ENCODE results near the gene JAG2. TPM values are rescaled to one million over a fixed set of nuclear protein-coding genes. Genes with fewer than 3 reads are reported as not detected.

Gene JAG2
- total and polyA plus RNA-seq, 2 experiments from 2014 or later, result 1.5 TPM; not detected in 1

DNA sequence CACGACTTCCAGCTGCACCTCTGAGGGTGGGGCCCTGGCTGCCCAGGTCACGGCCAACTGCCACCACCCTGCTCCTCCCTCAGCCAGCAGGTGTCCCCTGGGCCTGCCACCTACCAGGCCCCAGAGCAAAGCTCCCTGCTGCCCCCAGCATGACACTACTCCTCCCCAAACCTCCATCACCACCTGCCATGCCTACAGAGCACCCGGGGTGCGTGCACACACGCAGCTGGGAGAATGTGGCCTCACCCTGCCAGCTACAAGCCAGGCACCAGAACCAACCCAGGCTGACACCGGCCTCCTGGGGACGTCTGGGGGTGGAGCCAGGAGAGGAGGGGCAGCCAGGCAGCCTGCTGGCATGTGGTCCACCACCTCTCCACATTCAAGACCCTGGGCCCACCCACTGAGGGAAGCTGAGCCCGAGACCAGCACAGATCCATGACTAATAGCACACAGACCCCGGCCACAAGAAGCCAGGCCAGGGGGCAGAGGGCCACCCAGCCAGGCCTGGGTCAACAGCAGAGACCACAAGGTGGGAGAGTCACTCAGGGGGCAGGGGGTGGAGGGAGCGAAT lies 3.4 kb downstream of the JAG2 start:
- Histone ChIP-seq H4K20me1 (ENCODE audit: insufficient read depth) (no peaks in the 10 kb centered on the region), H3F3A (ENCODE audit: insufficient read depth) (no peaks in the 10 kb centered on the region), H3K27me3 (replicated peaks; ENCODE audit: insufficient read depth) (peaks cover 9% of the 10 kb centered on the region; the same call in 1 of the 2 replicates), H2AFZ (no peak overlapping the region), H3K79me2 (ENCODE audit: insufficient read depth) (no peaks in the 10 kb centered on the region), H3K27ac (no peak overlapping the region), H3K36me3 (ENCODE audit: low read depth) (no peaks in the 10 kb centered on the region), H3K9me3 (ENCODE audit: low read depth) (no peaks in the 10 kb centered on the region), H3K4me2 (ENCODE audit: unreplicated experiment) (no peak overlapping the region), H3K4me1 (ENCODE audit: insufficient read depth) (no peaks in the 10 kb centered on the region), H3K9ac (no peak overlapping the region), H3K4me3 (no peak overlapping the region), H3K9me2 (ENCODE audit: insufficient read depth) (no peaks in the 10 kb centered on the region)
- WGBS, 2 experiments (ENCODE audit: low coverage in 1 of 2, low lambda C conversion rate in 2 of 2, missing lambda C conversion rate in 2 of 2), result 70 to 74% methylated on average over 9 to 10 of the region's 10 CpGs
- DNase-seq, result no peak
- in situ Hi-C loops (cut with MboI), result no loop called here
- TF ChIP-seq EZH2phosphoT487 (IDR thresholded peaks at IDR 0.05; ENCODE audit: insufficient read depth, low read depth), result no peak
- TF ChIP-seq EZH2 (IDR thresholded peaks at IDR 0.05; ENCODE audit: insufficient read depth, poor library complexity, severe bottlenecking), result no peak

DNA sequence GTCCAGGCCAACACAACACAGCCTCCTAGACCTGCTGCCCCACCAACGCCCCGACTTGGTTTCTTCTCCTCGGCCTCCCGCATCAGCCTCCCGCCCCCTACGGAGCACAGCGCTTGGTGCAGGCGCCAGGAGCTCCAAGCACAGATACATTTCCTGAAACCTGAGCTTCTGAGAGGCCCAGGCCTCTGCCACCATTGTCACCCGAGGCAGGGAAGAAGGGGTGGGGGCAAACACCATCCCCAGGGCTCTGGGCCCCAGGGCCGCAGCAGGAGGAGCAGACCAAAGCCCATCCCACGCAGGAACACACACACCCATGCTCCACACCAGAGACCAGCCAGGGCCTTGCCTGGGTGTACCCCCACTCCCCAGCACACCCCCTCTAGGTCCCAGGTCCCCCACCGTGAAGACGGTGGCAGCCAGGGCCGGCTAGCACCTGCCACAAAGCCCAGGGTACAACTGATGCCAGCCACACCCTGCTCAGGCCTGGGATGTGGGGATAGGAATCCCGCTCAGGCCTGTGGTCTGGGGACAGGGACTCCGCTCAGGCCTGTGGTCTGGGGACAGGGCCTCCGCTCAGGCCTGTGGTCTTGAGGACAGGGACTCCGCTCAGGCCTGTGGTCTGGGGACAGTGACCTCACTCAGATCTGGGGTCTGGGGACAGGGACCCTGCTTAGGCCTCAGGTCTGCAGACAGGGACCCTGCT lies 5.4 kb downstream of the JAG2 start:
- Histone ChIP-seq H3F3A (ENCODE audit: insufficient read depth) (no peaks in the 10 kb centered on the region), H3K27ac (no peak overlapping the region), H3K36me3 (ENCODE audit: low read depth) (no peaks in the 10 kb centered on the region), H3K4me2 (ENCODE audit: unreplicated experiment) (no peak overlapping the region), H3K79me2 (ENCODE audit: insufficient read depth) (no peaks in the 10 kb centered on the region), H3K9me3 (ENCODE audit: low read depth) (no peaks in the 10 kb centered on the region), H3K4me3 (no peak overlapping the region), H2AFZ (no peak overlapping the region), H3K9me2 (ENCODE audit: insufficient read depth) (no peaks in the 10 kb centered on the region), H3K9ac (no peak overlapping the region), H4K20me1 (ENCODE audit: insufficient read depth) (no peaks in the 10 kb centered on the region), H3K4me1 (ENCODE audit: insufficient read depth) (no peaks in the 10 kb centered on the region), H3K27me3 (replicated peaks; ENCODE audit: insufficient read depth) (no peaks in the 10 kb centered on the region)
- in situ Hi-C loops (cut with MboI), result no loop called here
- WGBS, 2 experiments (ENCODE audit: low coverage in 1 of 2, low lambda C conversion rate in 2 of 2, missing lambda C conversion rate in 2 of 2), result 70 to 80% methylated on average over 14 to 18 of the region's 18 CpGs
- TF ChIP-seq EZH2phosphoT487 (IDR thresholded peaks at IDR 0.05; ENCODE audit: insufficient read depth, low read depth), result no peak
- no peak for TF ChIP-seq EZH2 (IDR thresholded peaks at IDR 0.05; ENCODE audit: insufficient read depth, poor library complexity, severe bottlenecking)
- DNase-seq, result no peak

DNA sequence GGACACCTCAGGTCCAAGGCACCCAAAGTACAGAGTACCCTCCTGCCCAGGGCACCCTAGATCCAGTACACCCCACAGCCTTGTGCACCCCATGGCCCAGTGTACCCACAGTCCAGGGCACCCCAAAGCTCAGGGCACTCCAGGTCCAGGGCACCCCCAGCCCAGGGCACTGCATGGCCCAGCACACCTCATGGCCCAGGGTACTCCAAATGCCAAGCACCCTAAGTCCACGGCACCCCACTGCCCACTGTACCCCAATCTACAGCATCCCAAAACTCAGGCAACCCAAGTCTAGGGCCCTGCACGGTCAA lies 6.0 kb downstream of the JAG2 start:
- no peak overlapping the region for H3K4me3 ChIP-seq
- no peaks in the 10 kb centered on the region for H3K4me1 ChIP-seq (ENCODE audit: insufficient read depth)
- no peak overlapping the region for H3K9ac ChIP-seq
- no peak overlapping the region for H3K27ac ChIP-seq
- H3K79me2 ChIP-seq (ENCODE audit: insufficient read depth), result no peaks in the 10 kb centered on the region
- 78 to 91% methylated on average over 2 of the region's 2 CpGs for WGBS, 2 experiments (ENCODE audit: low coverage in 1 of 2, low lambda C conversion rate in 2 of 2, missing lambda C conversion rate in 2 of 2)
- no peaks in the 10 kb centered on the region for H3K9me3 ChIP-seq (ENCODE audit: low read depth)
- in situ Hi-C loops (cut with MboI), result no loop called here
- no peaks in the 10 kb centered on the region for H3F3A ChIP-seq (ENCODE audit: insufficient read depth)
- H3K36me3 ChIP-seq (ENCODE audit: low read depth), result no peaks in the 10 kb centered on the region
- no peaks in the 10 kb centered on the region for H4K20me1 ChIP-seq (ENCODE audit: insufficient read depth)
- no peaks in the 10 kb centered on the region for H3K9me2 ChIP-seq (ENCODE audit: insufficient read depth)
- no peak overlapping the region for H2AFZ ChIP-seq
- no peak for TF ChIP-seq EZH2 (IDR thresholded peaks at IDR 0.05; ENCODE audit: insufficient read depth, poor library complexity, severe bottlenecking)
- no peak for TF ChIP-seq EZH2phosphoT487 (IDR thresholded peaks at IDR 0.05; ENCODE audit: insufficient read depth, low read depth)
- no peak for DNase-seq
- no peaks in the 10 kb centered on the region for H3K27me3 ChIP-seq (replicated peaks; ENCODE audit: insufficient read depth)
- H3K4me2 ChIP-seq (ENCODE audit: unreplicated experiment), result no peak overlapping the region

DNA sequence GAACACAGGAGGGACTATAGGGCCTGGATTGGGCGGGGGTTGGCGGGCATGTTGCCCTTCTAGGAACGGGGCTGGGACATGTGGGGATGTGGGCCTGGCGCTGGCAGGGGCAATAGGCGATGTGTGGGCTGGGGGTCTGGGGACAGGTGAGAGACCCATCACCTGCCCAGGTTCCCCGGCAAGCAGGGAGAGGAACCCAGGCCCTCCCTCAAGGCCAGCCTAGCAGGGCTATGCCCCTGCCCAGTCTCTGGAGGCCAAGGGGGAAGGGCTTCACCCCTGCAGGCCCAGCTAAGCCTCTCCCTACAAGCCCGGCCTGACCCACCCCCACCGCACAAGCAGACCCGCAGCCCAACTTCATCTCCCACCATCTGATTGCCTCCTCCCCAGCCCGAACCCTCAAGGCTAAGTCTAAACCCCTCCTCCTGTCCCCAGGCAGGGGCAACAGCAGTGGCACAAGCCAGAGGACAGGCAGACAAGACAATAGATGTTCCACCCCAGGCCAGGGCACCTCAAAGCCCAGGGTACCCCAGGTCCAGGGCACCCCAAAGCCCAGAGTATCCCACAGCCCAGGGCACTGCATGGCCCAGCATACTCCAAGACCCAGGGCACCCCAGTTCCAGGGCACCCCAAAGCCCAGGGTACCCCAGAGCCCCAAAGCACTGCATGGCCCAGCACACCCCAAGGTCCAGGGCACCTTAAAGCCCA lies 6.5 kb downstream of the JAG2 start:
- Histone ChIP-seq H3K4me3 (no peak overlapping the region), H3K9ac (no peak overlapping the region), H3K36me3 (ENCODE audit: low read depth) (no peaks in the 10 kb centered on the region), H3K79me2 (ENCODE audit: insufficient read depth) (no peaks in the 10 kb centered on the region), H3F3A (ENCODE audit: insufficient read depth) (no peaks in the 10 kb centered on the region), H3K9me2 (ENCODE audit: insufficient read depth) (no peaks in the 10 kb centered on the region), H3K27ac (no peak overlapping the region), H3K9me3 (ENCODE audit: low read depth) (no peaks in the 10 kb centered on the region), H3K27me3 (replicated peaks; ENCODE audit: insufficient read depth) (no peaks in the 10 kb centered on the region), H3K4me2 (ENCODE audit: unreplicated experiment) (no peak overlapping the region), H2AFZ (no peak overlapping the region), H3K4me1 (ENCODE audit: insufficient read depth) (no peaks in the 10 kb centered on the region), H4K20me1 (ENCODE audit: insufficient read depth) (no peaks in the 10 kb centered on the region)
- WGBS, 2 experiments (ENCODE audit: low coverage in 1 of 2, low lambda C conversion rate in 2 of 2, missing lambda C conversion rate in 2 of 2), result 61 to 69% methylated on average over 9 to 10 of the region's 10 CpGs
- no peak for TF ChIP-seq EZH2phosphoT487 (IDR thresholded peaks at IDR 0.05; ENCODE audit: insufficient read depth, low read depth)
- no peak for TF ChIP-seq EZH2 (IDR thresholded peaks at IDR 0.05; ENCODE audit: insufficient read depth, poor library complexity, severe bottlenecking)
- DNase-seq, result no peak
- in situ Hi-C loops (cut with MboI), result no loop called here

Data from GM23248 (cell line).